ENCODE results near the gene MINDY4. TPM values are rescaled to one million over a fixed set of nuclear protein-coding genes. Genes with fewer than 3 reads are reported as not detected.
"Not testable (repeated sequence)": the region's sequence is repeated elsewhere in the genome, so short reads cannot be mapped to it uniquely, and the experiment has no call there.

The MINDY4 gene
- total RNA-seq, 1 donor from 2014 or later = 2.0 TPM

- peak; percentile 88 for DNase-seq (ENCODE audit: low read depth)
Measured at GRCh38 chr7:30800785-30801252, 29.6 kb downstream of the MINDY4 start.

GRCh38 chr7:30802812-30803211 is 31.6 kb downstream of the MINDY4 start:
- DNase-seq (ENCODE audit: low read depth) = no peak

GRCh38 chr7:30804078-30804661 is 33.0 kb downstream of the MINDY4 start:
- DNase-seq (ENCODE audit: low read depth) = peak; percentile 46

GRCh38 chr7:30805081-30805691 is 34.0 kb downstream of the MINDY4 start:
- DNase-seq (ENCODE audit: low read depth) = no peak

GRCh38 chr7:30805931-30806330 is 34.7 kb downstream of the MINDY4 start:
- DNase-seq (ENCODE audit: low read depth) = no peak

GRCh38 chr7:30807477-30807876 is 36.3 kb downstream of the MINDY4 start:
- DNase-seq (ENCODE audit: low read depth) = not testable (repeated sequence)

- DNase-seq (ENCODE audit: low read depth) = not testable (repeated sequence)
Measured at GRCh38 chr7:30807941-30808340, 36.7 kb downstream of the MINDY4 start.

- no peak for DNase-seq (ENCODE audit: low read depth)
Measured at GRCh38 chr7:30810986-30811385, 39.8 kb downstream of the MINDY4 start.

- no peak for DNase-seq (ENCODE audit: low read depth)
Measured at GRCh38 chr7:30812676-30813075, 41.5 kb downstream of the MINDY4 start.

GRCh38 chr7:30813466-30813865 is 42.2 kb downstream of the MINDY4 start:
- no peak for DNase-seq (ENCODE audit: low read depth)

GRCh38 chr7:30814700-30815387 is 43.6 kb downstream of the MINDY4 start:
- DNase-seq (ENCODE audit: low read depth) = no peak

GRCh38 chr7:30815388-30815854 is 44.2 kb downstream of the MINDY4 start:
- DNase-seq (ENCODE audit: low read depth) = no peak

GRCh38 chr7:30815951-30816644 is 44.9 kb downstream of the MINDY4 start:
- DNase-seq (ENCODE audit: low read depth) = no peak

GRCh38 chr7:30816645-30817370 is 45.6 kb downstream of the MINDY4 start:
- no peak for DNase-seq (ENCODE audit: low read depth)

- no peak for DNase-seq (ENCODE audit: low read depth)
Measured at GRCh38 chr7:30817371-30817767, 46.2 kb downstream of the MINDY4 start.

GRCh38 chr7:30824821-30825720 is 53.9 kb downstream of the MINDY4 start:
- DNase-seq (ENCODE audit: low read depth) = no peak

- DNase-seq (ENCODE audit: low read depth) = no peak
Measured at GRCh38 chr7:30826181-30826580, 55.0 kb downstream of the MINDY4 start.

GRCh38 chr7:30828591-30828990 is 57.4 kb downstream of the MINDY4 start:
- DNase-seq (ENCODE audit: low read depth) = no peak

- DNase-seq (ENCODE audit: low read depth) = no peak
Measured at GRCh38 chr7:30829471-30829870, 58.3 kb downstream of the MINDY4 start.

- DNase-seq (ENCODE audit: low read depth) = no peak
Measured at GRCh38 chr7:30831227-30831626, 60.0 kb downstream of the MINDY4 start.
